ENCODE measurements around the gene STIM1. TPM values are rescaled to one million over a fixed set of nuclear protein-coding genes. Genes with fewer than 3 reads are reported as not detected.

Gene STIM1
- total RNA-seq, 1 donor from 2014 or later = 60.7 TPM

- ATAC-seq (no peak), DNase-seq (no peak)
- H3K27me3 ChIP-seq = no peaks in the 10 kb centered on the region
- no peaks in the 10 kb centered on the region for H3K4me1 ChIP-seq
- intact Hi-C loops (cut with DNase I) = no loop called here
- H3K36me3 ChIP-seq = no peaks in the 10 kb centered on the region
- H3K27ac ChIP-seq = no peak overlapping the region
- no peak overlapping the region for H3K4me3 ChIP-seq
- no peaks in the 10 kb centered on the region for H3K9me3 ChIP-seq
- no peak for TF ChIP-seq CTCF (IDR thresholded peaks at IDR 0.05)
Measured at GRCh38 chr11:3962406-3962840, 107.0 kb downstream of the STIM1 start.

GRCh38 chr11:3964056-3964455 is 108.6 kb downstream of the STIM1 start:
- no peak for DNase-seq
- no peak overlapping the region for H3K27ac ChIP-seq
- intact Hi-C loops (cut with DNase I) = no loop called here

GRCh38 chr11:3964935-3965604 is 109.6 kb downstream of the STIM1 start:
- no peaks in the 10 kb centered on the region for H3K27me3 ChIP-seq
- no peak for TF ChIP-seq CTCF (IDR thresholded peaks at IDR 0.05)
- DNase-seq (no peak), ATAC-seq (no peak)
- intact Hi-C loops (cut with DNase I) = no loop called here
- H3K4me3 ChIP-seq = no peak overlapping the region
- no peak overlapping the region for H3K27ac ChIP-seq
- peaks cover 11% of the 10 kb centered on the region for H3K36me3 ChIP-seq
- H3K9me3 ChIP-seq = no peaks in the 10 kb centered on the region
- H3K4me1 ChIP-seq = no peaks in the 10 kb centered on the region

More at GRCh38 chr11:3964056-3964455, 108.6 kb downstream of the STIM1 start:
- Histone ChIP-seq H3K36me3 (peaks cover 11% of the 10 kb centered on the region), H3K9me3 (no peaks in the 10 kb centered on the region), H3K4me1 (no peaks in the 10 kb centered on the region), H3K4me3 (no peak overlapping the region), H3K27me3 (no peaks in the 10 kb centered on the region)
- ATAC-seq = no peak
- no peak for TF ChIP-seq CTCF (IDR thresholded peaks at IDR 0.05)

GRCh38 chr11:3967695-3968094 is 112.2 kb downstream of the STIM1 start:
- Histone ChIP-seq H3K36me3 (peaks cover 11% of the 10 kb centered on the region), H3K4me1 (no peaks in the 10 kb centered on the region), H3K27ac (no peak overlapping the region), H3K9me3 (no peaks in the 10 kb centered on the region), H3K4me3 (no peak overlapping the region), H3K27me3 (no peaks in the 10 kb centered on the region)
- DNase-seq = no peak
- no peak for ATAC-seq
- no peak for TF ChIP-seq CTCF (IDR thresholded peaks at IDR 0.05)
- intact Hi-C loops (cut with DNase I) = no loop called here

- DNase-seq = no peak
- no peak overlapping the region for H3K4me3 ChIP-seq
- peaks cover 11% of the 10 kb centered on the region for H3K36me3 ChIP-seq
- intact Hi-C loops (cut with DNase I) = no loop called here
- no peak for ATAC-seq
- no peaks in the 10 kb centered on the region for H3K27me3 ChIP-seq
- H3K4me1 ChIP-seq = no peaks in the 10 kb centered on the region
- no peaks in the 10 kb centered on the region for H3K9me3 ChIP-seq
- no peak for TF ChIP-seq CTCF (IDR thresholded peaks at IDR 0.05)
- H3K27ac ChIP-seq = no peak overlapping the region
Measured at GRCh38 chr11:3969200-3969599, 113.7 kb downstream of the STIM1 start.

GRCh38 chr11:3969613-3970012 is 114.1 kb downstream of the STIM1 start:
- Histone ChIP-seq H3K4me3 (no peak overlapping the region), H3K27ac (no peak overlapping the region), H3K9me3 (no peaks in the 10 kb centered on the region), H3K4me1 (no peaks in the 10 kb centered on the region), H3K27me3 (no peaks in the 10 kb centered on the region), H3K36me3 (peaks cover 11% of the 10 kb centered on the region)
- intact Hi-C loops (cut with DNase I) = no loop called here
- DNase-seq (no peak), ATAC-seq (no peak)
- TF ChIP-seq CTCF (IDR thresholded peaks at IDR 0.05) = no peak
